Ishikawa (cell line): Measurements from ENCODE around the gene MIER2.

ENCODE experiments used
- REST ChIP-seq: IDR thresholded peaks from 2 replicates; pipeline ENCODE4 v1.6.1; 2012; ENCODE audit warnings: low read depth, mild to moderate bottlenecking
- TCF12 ChIP-seq: IDR thresholded peaks from 2 replicates; pipeline ENCODE4 v1.6.1; 2012; ENCODE audit warnings: low read depth

- TF ChIP-seq REST (no peak), TCF12 (peak; percentile 91)
Observed at GRCh38 chr19:290372-291005, 54.1 kb downstream of the MIER2 start.
